ENCODE measurements around the gene NEURL1. TPM values are rescaled to one million over a fixed set of nuclear protein-coding genes. Genes with fewer than 3 reads are reported as not detected.

Gene NEURL1
- total RNA-seq, 2 donors from 2014 or later: 0.12 TPM; not detected in 1

- no peaks in the 10 kb centered on the region for H3K9me3 ChIP-seq
- DNase-seq (ENCODE audit: low spot score): no peak
- H3K4me1 ChIP-seq: peaks cover 0 to 27% of the 10 kb centered on the region in 2 donors
- H3K4me3 ChIP-seq: peak overlapping the region in 1 of 2 donors; percentile 61
- no peaks in the 10 kb centered on the region for H3K36me3 ChIP-seq
- no peaks in the 10 kb centered on the region for H3K27me3 ChIP-seq
- H3K27ac ChIP-seq: peak overlapping the region in 1 of 2 donors; percentile 4
- no peak for TF ChIP-seq CTCF (IDR thresholded peaks at IDR 0.05)
Observed at GRCh38 chr10:103492655-103493261, 747 bp upstream of the NEURL1 start.

GRCh38 chr10:103493916-103494877 is 692 bp downstream of the NEURL1 start:
- H3K27me3 ChIP-seq: no peaks in the 10 kb centered on the region
- DNase-seq (ENCODE audit: low spot score): no peak
- H3K4me1 ChIP-seq: peaks cover 0 to 27% of the 10 kb centered on the region in 2 donors
- TF ChIP-seq CTCF (IDR thresholded peaks at IDR 0.05): no peak
- H3K4me3 ChIP-seq: peak overlapping the region; percentile 40 to 61
- no peaks in the 10 kb centered on the region for H3K36me3 ChIP-seq
- no peak overlapping the region for H3K27ac ChIP-seq
- H3K9me3 ChIP-seq: no peaks in the 10 kb centered on the region

- no peaks in the 10 kb centered on the region for H3K27me3 ChIP-seq
- DNase-seq (ENCODE audit: low spot score): no peak
- TF ChIP-seq CTCF (IDR thresholded peaks at IDR 0.05): no peak
- no peak overlapping the region for H3K4me3 ChIP-seq
- peaks cover 0 to 27% of the 10 kb centered on the region in 2 donors for H3K4me1 ChIP-seq
- no peak overlapping the region for H3K27ac ChIP-seq
- no peaks in the 10 kb centered on the region for H3K36me3 ChIP-seq
- no peaks in the 10 kb centered on the region for H3K9me3 ChIP-seq
Observed at GRCh38 chr10:103495321-103495720, 1.8 kb downstream of the NEURL1 start.

- TF ChIP-seq CTCF (IDR thresholded peaks at IDR 0.05): no peak
- no peaks in the 10 kb centered on the region for H3K9me3 ChIP-seq
- no peak for DNase-seq (ENCODE audit: low spot score)
Observed at GRCh38 chr10:103497161-103497915, 3.8 kb downstream of the NEURL1 start.

GRCh38 chr10:103498936-103499638 is 5.6 kb downstream of the NEURL1 start:
- TF ChIP-seq CTCF (IDR thresholded peaks at IDR 0.05): no peak
- Histone ChIP-seq H3K9me3 (no peaks in the 10 kb centered on the region), H3K36me3 (no peaks in the 10 kb centered on the region), H3K4me3 (no peak overlapping the region), H3K27me3 (no peaks in the 10 kb centered on the region), H3K27ac (no peak overlapping the region), H3K4me1 (peaks cover 0 to 8% of the 10 kb centered on the region in 2 donors)
- no peak for DNase-seq (ENCODE audit: low spot score)

More at GRCh38 chr10:103497161-103497915, 3.8 kb downstream of the NEURL1 start:
- H3K4me1 ChIP-seq: peaks cover 0 to 23% of the 10 kb centered on the region in 2 donors
- H3K4me3 ChIP-seq: no peak overlapping the region
- no peaks in the 10 kb centered on the region for H3K27me3 ChIP-seq
- no peaks in the 10 kb centered on the region for H3K36me3 ChIP-seq
- H3K27ac ChIP-seq: no peak overlapping the region

Data from right atrium auricular region (tissue), 2 donors.